NCI-H774 (cell line): ENCODE measurements around the gene SLC7A9.

Experiments used
- DNase-seq: peaks from one replicate; lab custom pipeline; 2025; lab: John Stamatoyannopoulos, UW

Gene SLC7A9

GRCh38 chr19:32828139-32828538, 41.4 kb downstream of the SLC7A9 start:
- DNase-seq = no peak

DNA sequence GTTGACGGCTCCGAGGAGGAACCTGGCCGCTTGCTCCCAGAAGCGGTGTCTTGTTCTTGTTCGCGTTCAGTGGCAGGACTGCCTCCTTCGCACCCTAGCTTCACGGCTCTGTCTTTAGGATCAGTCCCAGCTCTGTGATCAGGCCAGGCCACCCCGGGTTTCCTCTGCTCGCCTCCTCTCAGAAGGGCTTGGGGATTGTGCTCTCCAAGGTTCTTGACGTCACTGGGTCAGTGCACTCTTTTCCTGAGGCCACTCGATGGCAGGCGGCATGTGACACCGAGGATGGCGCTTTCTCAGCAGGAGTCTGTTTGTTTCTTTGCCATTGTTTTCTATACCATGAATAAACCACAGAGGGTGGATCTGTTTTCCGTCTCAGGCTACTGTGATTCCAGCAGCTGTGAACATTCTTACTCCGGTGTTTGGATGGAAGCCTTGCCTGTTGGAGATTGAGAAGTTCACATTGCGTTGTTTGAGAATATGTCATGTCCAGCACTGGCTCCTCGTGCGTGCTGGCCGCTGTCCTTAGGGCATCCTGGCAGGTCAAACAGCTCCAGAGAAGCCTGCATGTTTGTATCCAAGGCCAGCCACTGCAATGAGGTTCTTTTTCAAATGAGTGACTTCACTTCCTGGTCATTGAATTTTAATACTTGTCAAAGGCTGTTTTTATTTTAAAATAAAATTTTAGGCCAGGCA, 44.5 kb downstream of the SLC7A9 start:
- DNase-seq = no peak

GRCh38 chr19:32824191-32824751, 45.3 kb downstream of the SLC7A9 start:
- no peak for DNase-seq

GRCh38 chr19:32823747-32824102, 45.8 kb downstream of the SLC7A9 start:
- DNase-seq = no peak

DNA sequence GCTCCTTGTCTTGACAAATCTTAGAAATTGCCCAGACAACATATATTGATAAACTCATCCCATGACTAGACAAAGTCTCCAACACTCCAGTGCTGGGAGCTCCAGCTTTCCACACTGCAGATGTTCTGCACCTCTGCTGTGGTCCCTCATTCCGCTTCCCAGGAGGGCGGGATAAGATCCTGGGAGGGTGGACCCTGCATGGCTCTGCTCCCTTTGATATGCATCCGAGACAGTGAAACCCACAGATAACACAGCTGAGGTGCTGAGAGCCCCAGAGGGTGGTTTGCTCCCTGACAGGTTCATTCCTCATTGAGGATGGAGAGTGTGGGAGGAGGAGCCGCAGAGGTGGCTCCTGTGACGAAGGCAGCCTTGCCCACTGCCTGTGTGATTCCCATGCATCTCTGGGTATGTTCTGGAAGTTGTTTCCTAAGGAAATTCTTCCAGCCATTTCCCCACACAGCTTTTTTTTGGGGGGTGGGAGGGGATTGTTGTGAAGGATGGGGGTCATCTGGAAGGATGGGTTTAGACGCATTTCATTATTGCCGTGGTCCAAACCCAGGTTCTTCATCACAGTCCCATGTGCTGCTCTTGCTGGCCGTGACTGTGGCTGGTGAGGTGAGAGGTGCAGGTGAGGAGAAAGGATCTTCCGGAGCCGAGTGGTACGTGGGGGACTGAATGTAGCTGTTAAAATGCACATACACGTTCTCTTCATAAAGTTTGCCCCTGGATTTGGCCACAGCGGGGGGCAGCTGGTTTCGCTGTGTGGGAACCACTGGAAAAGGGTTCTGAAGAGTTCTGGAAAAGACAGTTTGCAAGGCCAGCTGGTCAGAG, 46.4 kb downstream of the SLC7A9 start:
- no peak for DNase-seq

DNA sequence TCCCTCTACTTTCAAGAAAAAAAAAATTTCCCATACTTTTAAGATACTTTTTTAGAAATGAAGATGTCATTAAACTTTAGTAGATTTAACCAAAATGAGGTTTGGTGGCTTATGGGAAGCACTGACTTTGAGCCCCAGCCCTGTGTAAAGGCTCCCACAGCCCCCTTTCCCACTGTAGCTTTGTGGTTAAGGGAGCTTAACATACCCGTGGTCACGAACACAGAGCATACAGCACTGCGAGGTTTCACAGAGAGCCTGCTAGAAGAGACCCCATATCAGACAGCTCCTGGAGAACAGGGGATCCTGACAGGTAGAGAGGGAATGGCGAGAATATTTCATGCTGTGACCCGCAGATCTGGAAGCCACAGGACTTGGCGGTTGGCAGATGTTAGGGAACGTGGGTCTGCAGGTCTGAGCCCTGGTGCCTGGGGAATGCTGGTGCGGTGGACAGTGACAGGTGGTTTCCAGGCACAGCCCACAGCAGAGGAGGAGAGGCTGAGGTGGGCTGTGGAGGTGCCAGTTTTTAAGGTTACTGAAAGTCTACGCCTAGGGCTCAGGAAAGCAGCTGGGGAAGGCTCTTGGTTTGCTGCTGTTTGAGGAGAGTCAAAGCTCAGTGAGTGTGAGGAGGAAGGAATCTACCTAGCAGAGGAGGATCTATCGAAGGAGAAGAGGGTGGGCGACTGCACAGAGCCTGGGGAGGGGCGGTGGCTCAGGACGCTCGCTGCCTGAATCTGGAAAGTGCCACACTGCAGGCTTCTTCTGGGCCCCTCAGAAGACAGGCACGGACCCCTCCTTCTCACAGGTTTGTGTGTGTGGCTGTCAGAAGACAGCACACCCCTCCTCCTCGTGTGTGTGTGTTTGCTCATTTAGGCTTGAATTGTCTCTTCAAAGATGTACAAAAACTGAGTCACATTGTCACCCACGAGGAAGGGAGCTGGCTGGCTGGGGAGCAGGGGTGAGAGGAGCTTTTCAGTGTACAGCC, 49.9 kb downstream of the SLC7A9 start:
- DNase-seq = no peak

- no peak for DNase-seq
These were observed 51.0 kb downstream of the SLC7A9 start for GRCh38 chr19:32818536-32818935.

GRCh38 chr19:32817569-32818476, 51.7 kb downstream of the SLC7A9 start:
- no peak for DNase-seq

GRCh38 chr19:32816555-32817099, 52.9 kb downstream of the SLC7A9 start:
- no peak for DNase-seq

DNA sequence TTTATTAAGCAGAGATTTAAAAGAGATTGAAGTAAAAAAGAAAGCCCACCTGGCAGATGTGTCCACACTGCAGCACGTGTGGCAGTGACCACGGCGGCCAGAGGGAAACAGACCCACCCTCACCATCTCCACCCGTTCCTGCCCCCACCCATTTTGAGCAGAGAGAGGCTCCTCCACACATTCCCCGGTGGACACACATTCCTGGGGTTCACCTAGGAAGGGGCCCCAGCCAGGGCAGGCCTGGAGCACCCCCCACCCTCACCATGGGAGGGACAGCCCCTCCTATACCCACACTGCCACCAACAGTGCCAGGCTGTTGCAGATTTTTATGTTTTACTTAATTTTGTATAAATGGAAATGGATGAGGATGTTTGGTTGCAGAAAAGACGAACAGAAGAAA, 54.9 kb downstream of the SLC7A9 start:
- DNase-seq = no peak

DNA sequence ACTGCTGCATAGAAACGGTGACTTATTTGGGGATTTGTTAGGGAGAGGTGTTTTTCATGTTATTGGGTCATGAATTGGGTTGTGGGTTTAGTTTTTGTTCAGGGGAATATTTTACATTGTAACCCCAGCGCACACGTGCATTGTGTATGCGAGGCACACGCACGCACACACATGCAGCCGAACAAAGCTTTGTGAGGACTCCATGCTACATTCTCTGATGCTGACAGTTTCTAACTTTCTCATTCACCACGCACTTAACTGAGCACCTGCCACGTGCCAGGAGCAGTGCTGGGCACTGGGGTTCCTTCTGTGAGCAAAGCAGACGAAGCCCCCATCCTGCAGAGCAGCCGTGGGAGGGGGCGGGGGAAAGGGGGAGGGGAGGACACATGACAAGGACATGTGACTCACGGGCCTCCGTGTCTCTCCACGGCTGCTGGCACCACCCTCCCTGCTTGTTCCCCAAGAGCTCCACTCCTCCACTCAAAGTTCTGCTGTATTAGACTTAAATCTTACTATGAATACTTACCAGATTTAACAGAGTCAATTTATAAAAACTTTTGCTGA, 55.6 kb downstream of the SLC7A9 start:
- DNase-seq = no peak

DNA sequence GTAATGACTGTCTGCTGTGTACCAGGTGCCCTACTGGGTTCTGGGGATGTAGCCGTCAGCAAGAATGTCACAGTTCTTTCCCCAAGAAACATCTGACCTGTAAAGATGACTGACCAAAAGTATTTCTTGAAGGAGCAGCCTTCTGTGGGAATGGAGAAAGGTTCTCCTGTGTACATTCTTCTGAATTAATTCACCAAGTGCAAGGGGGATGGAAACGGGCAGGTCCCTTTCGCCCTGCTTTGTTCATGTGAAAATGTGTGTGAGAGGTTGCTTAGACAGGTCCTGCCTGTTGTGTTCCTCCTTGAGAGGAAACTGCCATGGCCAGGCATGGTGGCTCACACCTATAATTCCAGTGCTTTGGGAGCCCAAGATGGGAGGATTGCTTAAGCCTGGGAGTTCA, 57.0 kb downstream of the SLC7A9 start:
- DNase-seq = no peak

DNA sequence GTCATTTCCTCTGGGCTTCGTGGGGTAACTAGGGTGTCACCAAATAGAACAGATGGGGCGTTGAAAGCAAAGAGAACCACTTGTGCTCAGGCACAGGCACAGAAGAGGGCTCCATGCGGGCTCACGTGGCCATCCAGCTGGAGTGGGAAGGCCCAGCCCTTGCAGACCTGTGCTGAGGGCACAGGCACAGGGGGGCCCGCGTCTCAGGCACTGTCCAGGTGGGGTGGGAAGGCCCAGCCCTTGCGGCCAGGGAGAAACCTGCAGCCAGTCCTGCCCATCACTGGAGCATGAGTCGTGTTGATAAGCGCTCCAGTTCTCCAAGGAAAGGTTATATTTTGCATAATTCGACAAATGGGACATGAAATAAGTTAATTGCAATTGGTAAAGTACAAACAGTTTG, 57.5 kb downstream of the SLC7A9 start:
- DNase-seq = no peak

- DNase-seq = no peak
These were observed 58.4 kb downstream of the SLC7A9 start for GRCh38 chr19:32811151-32811550.

- no peak for DNase-seq
These were observed 59.1 kb downstream of the SLC7A9 start for GRCh38 chr19:32810452-32810851.

- DNase-seq = no peak
These were observed 59.8 kb downstream of the SLC7A9 start for GRCh38 chr19:32809754-32810153.

DNA sequence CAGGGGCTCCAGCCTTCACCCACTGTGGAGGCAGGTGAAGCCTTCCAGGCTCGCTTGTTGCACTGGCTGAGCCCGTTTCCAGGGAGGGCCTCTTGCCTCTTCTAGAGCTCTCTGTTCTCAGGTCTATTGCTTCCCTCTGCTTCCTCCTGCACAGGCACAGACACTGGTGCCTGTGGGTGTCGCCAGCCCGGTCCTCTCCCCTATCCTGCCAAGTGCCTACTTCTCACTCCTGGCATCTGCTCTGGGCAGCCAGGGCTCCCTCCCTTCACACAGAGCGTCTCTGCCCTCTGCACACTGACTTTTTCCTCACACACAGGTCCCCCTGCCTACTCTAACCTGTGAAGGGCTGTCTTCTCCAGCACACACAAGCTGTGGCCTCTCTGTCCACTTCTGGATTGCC, 60.3 kb downstream of the SLC7A9 start:
- DNase-seq = no peak

- no peak for DNase-seq
These were observed 61.3 kb downstream of the SLC7A9 start for GRCh38 chr19:32808236-32808635.

GRCh38 chr19:32802840-32803239, 66.7 kb downstream of the SLC7A9 start:
- no peak for DNase-seq

GRCh38 chr19:32800754-32801153, 68.8 kb downstream of the SLC7A9 start:
- DNase-seq = no peak
